ENCODE measurements around the gene NFATC3. TPM values are rescaled to one million over a fixed set of nuclear protein-coding genes. Genes with fewer than 3 reads are reported as not detected.
"Not testable (repeated sequence)": the region's sequence is repeated elsewhere in the genome, so short reads cannot be mapped to it uniquely, and the experiment has no call there.

NFATC3 gene
- total RNA-seq, 1 experiment from 2014 or later: 15.4 TPM

GRCh38 chr16:68115851-68116250, 30.7 kb downstream of the NFATC3 start:
- no peak for DNase-seq (ENCODE audit: low read depth)

- DNase-seq (ENCODE audit: low read depth): no peak
Observed at GRCh38 chr16:68116256-68116867, 31.2 kb downstream of the NFATC3 start.

- DNase-seq (ENCODE audit: low read depth): no peak
Observed at GRCh38 chr16:68117884-68118283, 32.7 kb downstream of the NFATC3 start.

DNA sequence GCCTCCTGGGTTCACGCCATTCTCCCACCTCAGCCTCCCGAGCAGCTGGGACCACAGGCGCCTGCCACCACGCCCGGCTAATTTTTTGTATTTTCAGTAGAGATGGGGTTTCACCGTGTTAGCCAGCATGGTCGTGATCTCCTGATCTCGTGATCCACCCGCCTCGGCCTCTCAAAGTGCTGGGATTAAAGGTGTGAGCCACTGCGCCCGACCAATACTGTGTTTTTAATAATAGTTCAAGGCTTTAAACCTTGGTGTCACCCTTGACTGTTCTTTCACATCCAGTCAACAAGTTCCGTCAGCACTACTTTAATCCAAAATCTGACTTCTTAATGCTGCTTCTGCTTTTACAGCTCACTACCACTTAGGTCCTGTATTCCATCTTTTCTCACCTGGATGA, 33.8 kb downstream of the NFATC3 start:
- DNase-seq (ENCODE audit: low read depth): not testable (repeated sequence)

GRCh38 chr16:68120496-68120895, 35.3 kb downstream of the NFATC3 start:
- DNase-seq (ENCODE audit: low read depth): not testable (repeated sequence)

DNA sequence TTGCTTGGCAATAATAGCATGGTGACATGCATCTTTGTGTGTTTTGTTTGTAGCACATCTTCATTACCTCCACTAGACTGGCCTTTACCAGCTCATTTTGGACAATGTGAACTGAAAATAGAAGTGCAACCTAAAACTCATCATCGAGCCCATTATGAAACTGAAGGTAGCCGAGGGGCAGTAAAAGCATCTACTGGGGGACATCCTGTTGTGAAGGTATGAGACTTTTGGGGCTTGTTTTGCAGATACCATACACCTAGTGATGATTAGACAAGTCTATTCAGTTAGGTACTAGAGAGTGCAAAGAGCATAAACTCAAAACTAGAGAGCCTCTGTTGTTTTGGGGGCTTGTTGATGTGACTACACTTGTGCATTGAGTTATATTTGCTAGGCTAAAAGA, 41.2 kb downstream of the NFATC3 start:
- DNase-seq (ENCODE audit: low read depth): no peak

- no peak for DNase-seq (ENCODE audit: low read depth)
Observed at GRCh38 chr16:68128577-68129305, 43.6 kb downstream of the NFATC3 start.

DNA sequence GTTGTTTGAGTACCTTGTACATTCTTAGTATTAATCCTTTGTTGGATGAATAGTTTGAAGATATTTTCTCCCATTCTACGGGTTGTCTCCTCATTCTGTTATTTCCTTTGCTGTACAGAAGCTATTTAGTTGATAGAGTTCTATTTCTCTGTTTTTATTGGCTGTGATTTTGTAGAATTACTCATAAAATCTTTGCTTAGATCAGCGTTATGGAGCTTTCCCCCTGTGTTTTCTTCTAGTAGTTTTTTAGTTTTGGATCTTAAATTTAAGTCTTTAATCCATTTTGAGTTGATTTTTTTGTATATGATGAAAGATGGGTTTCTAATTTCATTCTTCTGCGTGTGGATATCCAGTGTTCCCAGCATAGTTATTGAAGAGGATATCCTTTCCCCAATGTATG, 45.4 kb downstream of the NFATC3 start:
- no peak for DNase-seq (ENCODE audit: low read depth)

GRCh38 chr16:68131813-68132706, 46.9 kb downstream of the NFATC3 start:
- DNase-seq (ENCODE audit: low read depth): no peak

DNA sequence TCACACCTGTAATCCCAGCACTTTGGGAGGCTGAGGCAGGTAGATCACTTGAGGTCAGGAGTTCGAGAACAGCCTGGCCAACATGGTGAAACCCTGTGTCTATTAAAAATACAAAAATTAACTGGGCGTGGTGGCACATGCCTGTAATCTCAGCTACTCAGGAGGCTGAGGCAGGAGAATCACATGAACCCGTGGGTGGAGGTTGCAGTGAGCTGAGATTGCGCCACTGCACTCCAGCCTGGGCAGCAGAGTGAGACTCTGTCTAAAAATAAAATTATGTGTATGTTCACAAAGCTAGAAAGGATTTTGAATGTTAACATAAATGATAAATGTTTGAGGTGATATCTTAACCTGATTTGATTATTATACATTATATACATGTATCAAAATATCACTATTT, 47.8 kb downstream of the NFATC3 start:
- DNase-seq (ENCODE audit: low read depth): not testable (repeated sequence)

GRCh38 chr16:68134644-68135043, 49.5 kb downstream of the NFATC3 start:
- DNase-seq (ENCODE audit: low read depth): no peak

DNA sequence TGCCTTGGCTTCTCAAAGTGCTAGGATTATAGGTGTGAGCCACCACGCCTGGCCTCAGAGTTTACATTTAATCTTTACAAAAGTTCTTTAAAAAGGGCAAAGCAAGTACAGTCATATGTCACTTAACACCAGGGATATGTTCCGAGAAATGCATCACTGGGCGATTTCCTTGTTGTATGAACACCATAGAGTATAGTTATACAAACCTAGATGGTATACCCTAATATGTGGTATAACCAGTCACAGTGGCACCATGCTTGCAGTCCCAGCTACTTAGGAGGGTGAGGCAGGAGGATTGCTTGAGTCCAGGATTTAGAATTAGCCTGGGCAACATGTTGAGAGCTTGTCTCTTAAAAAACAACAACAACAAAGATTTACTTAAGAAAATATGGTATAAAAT, 51.3 kb downstream of the NFATC3 start:
- DNase-seq (ENCODE audit: low read depth): no peak

GRCh38 chr16:68144008-68144407, 58.8 kb downstream of the NFATC3 start:
- DNase-seq (ENCODE audit: low read depth): no peak

DNA sequence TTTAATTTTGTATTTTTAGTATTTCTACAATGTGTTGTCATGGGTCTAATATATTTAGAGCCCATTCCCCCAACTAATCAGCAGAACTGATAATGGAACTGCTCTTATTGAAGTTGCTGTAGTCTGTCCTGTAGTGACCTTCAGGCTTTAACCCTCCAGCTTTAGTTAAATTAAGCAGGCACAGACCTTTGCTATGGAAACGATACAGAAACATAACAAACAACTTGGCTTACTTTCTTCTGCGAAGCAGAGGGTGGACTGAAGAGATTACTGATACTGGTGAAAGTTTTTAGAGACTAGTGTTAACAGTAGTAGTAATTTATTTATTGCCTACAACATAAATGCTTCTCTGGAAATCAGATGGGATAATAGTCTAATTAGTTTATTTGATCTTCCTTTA, 61.4 kb downstream of the NFATC3 start:
- DNase-seq (ENCODE audit: low read depth): peak; percentile 12

DNA sequence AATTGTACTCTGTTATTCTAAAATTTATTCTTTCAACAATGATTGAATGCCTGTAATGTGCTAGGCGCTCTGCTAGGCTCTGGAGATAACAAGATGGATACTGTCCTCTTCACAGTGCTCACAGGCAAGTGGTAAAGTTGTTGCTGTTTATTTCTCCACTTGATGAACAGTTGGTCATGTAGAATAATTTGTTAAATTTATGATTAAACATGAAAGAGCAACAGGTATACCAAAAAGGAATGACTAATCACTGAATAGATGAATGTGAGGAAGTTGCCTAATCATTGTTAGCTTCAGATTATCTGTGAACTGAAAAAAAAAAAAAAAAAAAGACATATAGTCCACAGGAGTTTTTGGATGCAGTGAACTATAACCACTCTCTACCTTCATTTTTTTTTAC, 62.3 kb downstream of the NFATC3 start:
- DNase-seq (ENCODE audit: low read depth): no peak

DNA sequence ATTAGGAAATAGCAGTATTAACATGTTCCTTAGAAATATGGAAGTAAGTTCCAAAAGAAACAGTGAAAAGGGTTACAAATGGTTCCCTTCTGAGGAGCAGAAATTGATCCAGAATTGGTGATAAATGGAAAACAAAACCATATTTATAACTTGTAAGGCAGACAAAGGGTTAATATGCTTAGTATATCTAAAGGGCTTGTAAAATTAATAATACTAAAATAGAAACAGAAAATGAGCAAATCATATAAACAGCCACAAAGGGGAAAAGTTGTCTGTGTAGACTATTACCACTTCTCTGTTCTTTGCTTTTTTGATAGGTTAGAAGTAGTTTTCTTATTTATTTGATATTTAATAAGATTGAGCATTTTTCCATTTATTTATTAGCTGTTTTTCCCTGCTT, 64.4 kb downstream of the NFATC3 start:
- DNase-seq (ENCODE audit: low read depth): no peak

- DNase-seq (ENCODE audit: low read depth): no peak
Observed at GRCh38 chr16:68155425-68155824, 70.3 kb downstream of the NFATC3 start.

DNA sequence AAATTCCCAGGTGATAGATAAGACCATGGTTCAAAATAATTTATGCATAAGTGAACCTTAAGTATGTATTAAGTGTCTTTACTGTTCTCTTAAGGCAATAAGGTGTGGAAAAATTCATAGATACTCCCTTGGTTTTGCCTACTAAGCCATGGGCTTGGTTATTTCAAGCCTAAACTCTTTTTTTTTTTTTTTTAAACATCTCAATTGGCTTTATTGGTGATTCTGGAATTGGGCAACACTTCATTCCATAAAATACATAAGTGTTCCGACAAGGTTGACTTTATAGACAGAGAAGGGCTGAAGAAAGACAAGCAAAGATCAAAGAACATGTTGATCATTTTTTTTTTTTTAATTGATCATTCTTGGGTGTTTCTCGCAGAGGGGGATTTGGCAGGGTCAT, 77.2 kb downstream of the NFATC3 start:
- DNase-seq (ENCODE audit: low read depth): no peak

GRCh38 chr16:68163275-68163674, 78.1 kb downstream of the NFATC3 start:
- DNase-seq (ENCODE audit: low read depth): not testable (repeated sequence)

DNA sequence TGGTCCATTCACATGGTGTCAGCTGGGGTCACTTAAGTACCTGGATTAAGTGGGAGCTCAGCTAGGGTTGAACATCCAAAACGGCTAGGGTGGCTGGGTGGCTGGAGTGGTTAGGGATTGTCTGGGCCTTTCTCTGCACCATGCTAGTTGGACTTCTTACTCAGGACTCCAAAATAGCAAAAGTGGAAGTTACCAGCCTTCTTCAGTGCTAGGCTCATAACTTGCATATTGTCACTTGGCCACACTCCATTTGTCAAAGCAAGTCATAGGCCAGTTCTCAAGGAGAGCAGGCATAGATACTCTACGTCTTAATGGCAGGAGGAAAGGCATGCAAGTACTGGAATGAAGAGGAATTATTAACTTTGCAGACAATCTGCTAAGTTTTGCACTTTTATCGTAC, 81.1 kb downstream of the NFATC3 start:
- no peak for DNase-seq (ENCODE audit: low read depth)

GRCh38 chr16:68179196-68179795, 94.1 kb downstream of the NFATC3 start:
- DNase-seq (ENCODE audit: low read depth): no peak

DNA sequence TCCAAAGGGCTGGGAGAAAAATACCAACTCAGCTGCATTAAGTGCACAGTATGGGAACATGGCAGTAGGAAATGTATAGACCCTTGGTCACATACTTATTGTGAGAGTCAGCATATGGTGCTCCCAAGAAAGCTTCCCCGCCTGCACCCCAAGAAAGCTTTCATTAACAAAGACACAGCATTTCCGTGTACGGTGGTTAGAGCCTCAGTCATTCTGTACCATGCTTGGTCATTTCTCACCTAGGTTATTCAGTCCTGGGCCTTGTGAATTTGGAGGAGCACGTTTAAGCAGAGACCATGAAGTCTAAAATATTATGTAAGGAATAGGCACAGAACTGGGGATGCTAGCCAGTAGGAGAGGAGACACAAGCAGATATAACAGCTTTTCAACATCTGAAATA, 94.7 kb downstream of the NFATC3 start:
- no peak for DNase-seq (ENCODE audit: low read depth)
